ENCODE measurements around the gene CCDC14.

- TF ChIP-seq CTCF (IDR thresholded peaks at IDR 0.05; ENCODE audit: insufficient read depth, low read length) = no peak
- no peak for TF ChIP-seq POLR2AphosphoS5 (IDR thresholded peaks at IDR 0.05; ENCODE audit: low read depth)
- TF ChIP-seq GABPA (IDR thresholded peaks at IDR 0.05; ENCODE audit: low read depth) = no peak
- TF ChIP-seq REST (IDR thresholded peaks at IDR 0.05; ENCODE audit: insufficient replicate concordance, low read depth) = no peak
- TF ChIP-seq SPI1 (IDR thresholded peaks at IDR 0.05; ENCODE audit: borderline replicate concordance, low read depth) = no peak
These were observed 19.5 kb upstream of the CCDC14 start for GRCh38 chr3:123980539-123980938.
